Parathyroid adenoma (tissue), 2 donors: ENCODE results near the gene PHACTR2.

Experiments used
- H2AFZ ChIP-seq: fragments of 300-600 bp; sonication (generic); one replicate; pipeline ENCODE4 v1.7.0; 2017; ENCODE audit warnings: antibody characterized with exemption, mild to moderate bottlenecking
- H3K27ac ChIP-seq: fragments of 300-600 bp; sonication (generic); one replicate; pipeline ENCODE4 v1.7.0; 2017
- H3K27me3 ChIP-seq: fragments of 300-600 bp; sonication (generic); one replicate; pipeline ENCODE4 v1.7.0; 2017; ENCODE audit warnings: low read length; ENCODE audit not compliant: control insufficient read depth, insufficient read depth
- H3K36me3 ChIP-seq: fragments of 300-600 bp; sonication (generic); one replicate; pipeline ENCODE4 v1.7.0; 2017; ENCODE audit warnings: low read length; ENCODE audit not compliant: control insufficient read depth, insufficient read depth
- H3K4me1 ChIP-seq: fragments of 300-600 bp; sonication (generic); one replicate; pipeline ENCODE4 v1.7.0; 2017; ENCODE audit warnings: control low read depth
- H3K4me2 ChIP-seq: fragments of 300-600 bp; sonication (generic); one replicate; pipeline ENCODE4 v1.7.0; 2017; ENCODE audit warnings: low read length
- H3K4me3 ChIP-seq: fragments of 300-600 bp; sonication (generic); one replicate; pipeline ENCODE4 v1.7.0; 2017; ENCODE audit warnings: low read depth, low read length
- H3K79me2 ChIP-seq: fragments of 300-600 bp; sonication (generic); one replicate; pipeline ENCODE4 v1.7.0; 2017; ENCODE audit warnings: control low read depth
- H3K9ac ChIP-seq: fragments of 300-600 bp; sonication (generic); one replicate; pipeline ENCODE4 v1.7.0; 2017; ENCODE audit warnings: mild to moderate bottlenecking
- H3K9me3 ChIP-seq: fragments of 300-600 bp; sonication (generic); one replicate; pipeline ENCODE4 v1.7.0; 2017; ENCODE audit warnings: low read length; ENCODE audit not compliant: control insufficient read depth
- TF ChIP-seq, protein P1 (sequence below): fragments of 300-600 bp; sonication (generic); IDR thresholded peaks from one replicate; pipeline ENCODE4 v1.7.0; 2017; ENCODE audit warnings: antibody characterized with exemption, mild to moderate bottlenecking
- donor health status: primary hyperparathyroidism.

The PHACTR2 gene

DNA sequence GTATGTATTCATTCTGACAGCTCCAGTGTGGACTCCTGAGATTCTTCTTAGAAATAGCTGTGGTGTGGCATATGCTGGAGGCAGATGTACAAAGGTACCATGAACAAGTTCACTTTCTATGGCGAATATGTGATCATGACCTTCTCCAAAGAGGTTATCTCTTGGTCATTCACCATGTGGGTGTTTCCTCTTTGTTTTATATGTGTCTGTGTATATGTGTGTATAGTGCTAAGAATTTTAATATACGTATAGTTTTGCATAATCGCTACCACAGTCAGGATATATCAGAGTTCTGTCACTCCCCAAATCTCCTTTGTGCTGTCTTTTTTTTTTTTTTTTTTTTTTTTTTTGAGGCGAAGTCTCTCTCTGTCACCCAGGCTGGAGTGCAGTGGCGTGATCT lies 47.1 kb downstream of the PHACTR2 start:
- Histone ChIP-seq H3K4me3 (no peak overlapping the region), H3K9ac (no peak overlapping the region), H3K27ac (no peak overlapping the region), H3K36me3 (no peaks in the 10 kb centered on the region), H3K27me3 (no peaks in the 10 kb centered on the region), H3K9me3 (no peaks in the 10 kb centered on the region), H3K4me1 (no peaks in the 10 kb centered on the region), H3K79me2 (peaks cover 7% of the 10 kb centered on the region), H2AFZ (no peak overlapping the region), H3K4me2 (no peak overlapping the region)
- TF ChIP-seq, protein P1, sequence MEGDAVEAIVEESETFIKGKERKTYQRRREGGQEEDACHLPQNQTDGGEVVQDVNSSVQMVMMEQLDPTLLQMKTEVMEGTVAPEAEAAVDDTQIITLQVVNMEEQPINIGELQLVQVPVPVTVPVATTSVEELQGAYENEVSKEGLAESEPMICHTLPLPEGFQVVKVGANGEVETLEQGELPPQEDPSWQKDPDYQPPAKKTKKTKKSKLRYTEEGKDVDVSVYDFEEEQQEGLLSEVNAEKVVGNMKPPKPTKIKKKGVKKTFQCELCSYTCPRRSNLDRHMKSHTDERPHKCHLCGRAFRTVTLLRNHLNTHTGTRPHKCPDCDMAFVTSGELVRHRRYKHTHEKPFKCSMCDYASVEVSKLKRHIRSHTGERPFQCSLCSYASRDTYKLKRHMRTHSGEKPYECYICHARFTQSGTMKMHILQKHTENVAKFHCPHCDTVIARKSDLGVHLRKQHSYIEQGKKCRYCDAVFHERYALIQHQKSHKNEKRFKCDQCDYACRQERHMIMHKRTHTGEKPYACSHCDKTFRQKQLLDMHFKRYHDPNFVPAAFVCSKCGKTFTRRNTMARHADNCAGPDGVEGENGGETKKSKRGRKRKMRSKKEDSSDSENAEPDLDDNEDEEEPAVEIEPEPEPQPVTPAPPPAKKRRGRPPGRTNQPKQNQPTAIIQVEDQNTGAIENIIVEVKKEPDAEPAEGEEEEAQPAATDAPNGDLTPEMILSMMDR = no peak

DNA sequence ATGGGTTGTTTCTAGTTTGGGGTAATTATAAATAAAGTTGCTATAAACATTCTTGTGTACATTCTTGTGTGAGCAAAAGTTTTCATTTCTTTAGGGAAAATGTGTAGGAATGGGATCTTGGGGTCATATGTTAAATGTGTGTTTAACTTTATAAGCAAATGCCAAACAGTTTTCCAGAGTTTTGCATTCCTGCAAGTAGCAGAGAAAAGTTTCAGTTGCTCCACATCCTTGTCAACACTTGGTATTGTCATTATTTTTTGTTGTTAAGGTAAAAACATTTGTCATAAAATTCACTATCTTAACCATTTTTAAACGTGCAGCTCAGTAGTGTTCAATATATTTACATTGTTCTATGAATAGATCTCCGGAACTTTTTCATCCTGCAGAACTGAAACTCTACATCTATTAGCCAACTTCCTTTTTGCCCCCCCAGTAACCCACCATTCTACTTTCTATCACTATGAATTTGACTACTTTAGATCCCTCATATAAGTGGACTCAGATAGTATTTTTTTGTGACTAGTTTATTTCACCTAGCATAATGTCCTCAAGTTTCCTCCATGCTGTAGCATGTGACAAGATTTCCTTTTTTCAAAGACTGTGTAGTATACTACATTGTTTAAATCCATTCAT lies 48.4 kb downstream of the PHACTR2 start:
- TF ChIP-seq, protein P1 = no peak
- Histone ChIP-seq H3K9me3 (no peaks in the 10 kb centered on the region), H3K4me1 (no peaks in the 10 kb centered on the region), H2AFZ (no peak overlapping the region), H3K4me2 (no peak overlapping the region), H3K4me3 (no peak overlapping the region), H3K36me3 (no peaks in the 10 kb centered on the region), H3K79me2 (peaks cover 13% of the 10 kb centered on the region), H3K27ac (no peak overlapping the region), H3K27me3 (no peaks in the 10 kb centered on the region), H3K9ac (no peak overlapping the region)

DNA sequence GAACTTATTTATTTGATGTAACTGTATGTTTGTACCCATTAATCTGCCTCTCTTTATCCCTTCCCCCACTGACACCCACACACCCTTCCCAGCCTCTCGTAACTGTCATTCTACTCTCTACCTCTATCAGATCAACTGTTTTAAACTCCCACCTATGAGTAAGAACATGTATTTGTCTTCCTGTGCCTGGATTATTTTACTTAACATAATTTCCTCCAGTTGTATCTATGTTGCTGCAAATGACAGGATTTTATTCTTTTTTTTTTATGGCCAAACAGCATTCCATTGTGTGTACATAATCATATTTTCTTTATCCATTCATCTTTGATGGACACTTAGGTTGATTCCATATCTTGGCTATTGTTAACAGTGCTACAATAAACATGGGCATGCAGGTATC lies 49.3 kb downstream of the PHACTR2 start:
- TF ChIP-seq, protein P1 = no peak
- no peaks in the 10 kb centered on the region for H3K36me3 ChIP-seq
- no peak overlapping the region for H3K27ac ChIP-seq
- H3K4me1 ChIP-seq = no peaks in the 10 kb centered on the region
- no peak overlapping the region for H3K9ac ChIP-seq
- no peaks in the 10 kb centered on the region for H3K27me3 ChIP-seq
- H3K79me2 ChIP-seq = peaks cover 13% of the 10 kb centered on the region
- H2AFZ ChIP-seq = no peak overlapping the region
- H3K4me3 ChIP-seq = no peak overlapping the region
- H3K4me2 ChIP-seq = no peak overlapping the region
- H3K9me3 ChIP-seq = no peaks in the 10 kb centered on the region

DNA sequence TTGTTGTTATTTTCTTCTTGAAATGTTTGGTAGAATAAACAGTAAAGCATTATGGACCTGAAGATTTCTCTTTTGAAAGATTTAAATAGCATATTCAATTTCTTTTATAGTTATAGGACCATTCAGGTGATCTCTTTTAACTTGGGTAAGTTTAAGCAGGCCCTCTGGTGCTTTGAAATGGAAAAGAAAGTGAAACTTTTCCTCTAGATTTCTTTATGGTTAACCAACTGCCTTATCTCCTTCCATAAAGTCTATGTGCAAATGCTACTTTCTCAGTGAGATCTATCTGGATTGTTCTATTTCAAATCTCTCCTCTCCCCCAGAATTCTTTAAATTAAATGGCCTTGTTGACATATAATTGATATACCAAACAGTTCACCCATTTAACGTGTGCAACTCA lies 54.0 kb downstream of the PHACTR2 start:
- no peak overlapping the region for H3K4me2 ChIP-seq
- no peaks in the 10 kb centered on the region for H3K27me3 ChIP-seq
- H3K4me3 ChIP-seq = no peak overlapping the region
- no peak overlapping the region for H3K27ac ChIP-seq
- TF ChIP-seq, protein P1 = no peak
- H2AFZ ChIP-seq = no peak overlapping the region
- H3K9me3 ChIP-seq = no peaks in the 10 kb centered on the region
- H3K9ac ChIP-seq = no peak overlapping the region
- H3K36me3 ChIP-seq = no peaks in the 10 kb centered on the region
- H3K4me1 ChIP-seq = peaks cover 6% of the 10 kb centered on the region
- peaks cover 24% of the 10 kb centered on the region for H3K79me2 ChIP-seq

DNA sequence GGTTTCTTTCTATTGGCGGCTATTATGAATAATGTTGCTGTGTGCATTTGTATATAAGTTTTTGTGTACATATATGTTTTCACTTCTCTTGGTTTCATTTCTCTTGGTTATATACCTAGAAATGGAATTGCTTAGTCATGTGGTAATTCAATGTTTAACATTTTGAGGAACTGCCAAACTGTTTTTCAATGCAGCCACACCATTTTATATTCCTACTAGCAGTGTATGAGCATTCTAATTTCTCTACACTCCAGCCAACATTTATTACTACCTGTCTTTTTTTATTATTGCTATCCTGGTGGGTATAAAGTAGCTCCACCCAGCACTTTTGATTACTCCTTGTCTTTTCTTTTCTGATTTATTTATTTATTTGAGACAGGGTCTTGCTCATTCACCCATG lies 54.8 kb downstream of the PHACTR2 start:
- Histone ChIP-seq H3K9ac (no peak overlapping the region), H3K27ac (no peak overlapping the region), H3K27me3 (no peaks in the 10 kb centered on the region), H3K9me3 (no peaks in the 10 kb centered on the region), H3K4me3 (no peak overlapping the region), H2AFZ (no peak overlapping the region), H3K4me2 (no peak overlapping the region), H3K36me3 (no peaks in the 10 kb centered on the region), H3K4me1 (peaks cover 6% of the 10 kb centered on the region), H3K79me2 (peaks cover 25% of the 10 kb centered on the region)
- TF ChIP-seq, protein P1 = no peak
